Progenitor cell of endocrine pancreas (in vitro differentiated cells): Measurements from ENCODE around the gene LETMD1. TPM values are rescaled to one million over a fixed set of nuclear protein-coding genes. Genes with fewer than 3 reads are reported as not detected.

Experiments used
- DNase-seq: peaks from one replicate; pipeline ENCODE4 v3.0.0; 2021; ENCODE audit warnings: low spot score; ENCODE audit not compliant: unreplicated experiment
- H3K27ac Mint-ChIP-seq: 2 replicates; pipeline ENCODE4 v1.8.0; 2021; ENCODE audit warnings: mild to moderate bottlenecking, moderate library complexity, mixed read lengths
- H3K27me3 Mint-ChIP-seq: 2 replicates; pipeline ENCODE4 v1.8.0; 2021; ENCODE audit warnings: mixed read lengths
- H3K36me3 Mint-ChIP-seq: 2 replicates; pipeline ENCODE4 v1.8.0; 2022; ENCODE audit warnings: mixed read lengths; ENCODE audit not compliant: insufficient read depth
- H3K4me1 Mint-ChIP-seq: 2 replicates; pipeline ENCODE4 v1.8.0; 2021; ENCODE audit warnings: low read depth, mixed read lengths
- H3K4me3 Mint-ChIP-seq: 2 replicates; pipeline ENCODE4 v1.8.0; 2021; ENCODE audit warnings: low read depth, mild to moderate bottlenecking, moderate library complexity, mixed read lengths
- H3K9me3 Mint-ChIP-seq: 2 replicates; pipeline ENCODE4 v1.8.0; 2021; ENCODE audit warnings: low read depth, mixed read lengths
- CTCF ChIP-seq: fragments of 200-600 bp; sonication (generic); IDR thresholded peaks from one replicate; pipeline ENCODE4 v1.5.0; 2021; ENCODE audit warnings: antibody characterized with exemption, mild to moderate bottlenecking; ENCODE audit not compliant: unreplicated experiment
- total RNA-seq: library from RNA; stranded (reverse); gene quantifications from 2 replicates; pipeline ENCODE4 v1.2.1, GENCODE V29; 2021

The LETMD1 gene
- total RNA-seq, 1 donor from 2014 or later, result 58.0 TPM

GRCh38 chr12:51067771-51068170 is 19.6 kb downstream of the LETMD1 start:
- Mint-ChIP-seq H3K4me3 (no peak overlapping the region), H3K4me1 (peaks cover 6% of the 10 kb centered on the region), H3K36me3 (peaks cover 20% of the 10 kb centered on the region), H3K27ac (no peak overlapping the region), H3K9me3 (no peaks in the 10 kb centered on the region), H3K27me3 (no peaks in the 10 kb centered on the region)
- TF ChIP-seq CTCF, result no peak
- DNase-seq, result no peak

- DNase-seq, result no peak
- Mint-ChIP-seq H3K4me1 (peaks cover 6% of the 10 kb centered on the region), H3K27ac (peak overlapping the region; percentile 46), H3K9me3 (no peaks in the 10 kb centered on the region), H3K27me3 (no peaks in the 10 kb centered on the region), H3K36me3 (peaks cover 24% of the 10 kb centered on the region), H3K4me3 (no peak overlapping the region)
- TF ChIP-seq CTCF, result no peak
These were observed 21.9 kb downstream of the LETMD1 start for GRCh38 chr12:51070004-51070403.

- H3K4me1 Mint-ChIP-seq, result peaks cover 6% of the 10 kb centered on the region
- no peaks in the 10 kb centered on the region for H3K27me3 Mint-ChIP-seq
- no peak overlapping the region for H3K4me3 Mint-ChIP-seq
- DNase-seq, result no peak
- H3K9me3 Mint-ChIP-seq, result no peaks in the 10 kb centered on the region
- TF ChIP-seq CTCF, result no peak
- peaks cover 20% of the 10 kb centered on the region for H3K36me3 Mint-ChIP-seq
- peak overlapping the region; percentile 85 for H3K27ac Mint-ChIP-seq
These were observed 23.5 kb downstream of the LETMD1 start for GRCh38 chr12:51071663-51072062.

GRCh38 chr12:51075390-51075789 is 27.3 kb downstream of the LETMD1 start:
- H3K9me3 Mint-ChIP-seq, result no peaks in the 10 kb centered on the region
- no peak for DNase-seq
- no peak for TF ChIP-seq CTCF
- H3K27me3 Mint-ChIP-seq, result no peaks in the 10 kb centered on the region
- peak overlapping the region; percentile 7 for H3K27ac Mint-ChIP-seq
- peaks cover 7% of the 10 kb centered on the region for H3K4me1 Mint-ChIP-seq
- H3K4me3 Mint-ChIP-seq, result no peak overlapping the region
- H3K36me3 Mint-ChIP-seq, result peaks cover 20% of the 10 kb centered on the region

GRCh38 chr12:51076236-51076930 is 28.3 kb downstream of the LETMD1 start:
- Mint-ChIP-seq H3K4me1 (peaks cover 11% of the 10 kb centered on the region), H3K27ac (no peak overlapping the region), H3K9me3 (no peaks in the 10 kb centered on the region), H3K36me3 (peaks cover 24% of the 10 kb centered on the region), H3K4me3 (no peak overlapping the region), H3K27me3 (no peaks in the 10 kb centered on the region)
- no peak for TF ChIP-seq CTCF
- DNase-seq, result no peak
